H7 (cell line): ENCODE measurements around the gene IL5. TPM values are rescaled to one million over a fixed set of nuclear protein-coding genes. Genes with fewer than 3 reads are reported as not detected.

Experiments
- DNase-seq: peaks from one replicate; pipeline ENCODE4 v3.0.0; 2012
- H3K27me3 ChIP-seq: 2 replicates; pipeline ENCODE4 v1.6.0; 2011; ENCODE audit warnings: mild to moderate bottlenecking, low read length; ENCODE audit not compliant: control insufficient read depth, insufficient read depth
- H3K36me3 ChIP-seq: replicated peaks from 2 replicates; pipeline ENCODE4 v1.5.1; 2011; ENCODE audit warnings: low read length; ENCODE audit not compliant: control insufficient read depth, insufficient read depth
- H3K4me3 ChIP-seq: 2 replicates; pipeline ENCODE4 v1.5.1; 2011; ENCODE audit warnings: low read depth, mild to moderate bottlenecking, control low read depth, low read length, moderate library complexity; ENCODE audit not compliant: insufficient read depth
- total RNA-seq: library from RNA; depleted of rRNA; stranded (reverse); fragments of >200 nt; shearing (Covaris generic); gene quantifications from 2 replicates; pipeline ENCODE4 v1.2.3, GENCODE V29; 2014; rRNA removed

IL5 gene
- total RNA-seq, 1 experiment from 2014 or later, result not detected

- Histone ChIP-seq H3K4me3 (peak overlapping the region; percentile 88), H3K36me3 (no peaks in the 10 kb centered on the region), H3K27me3 (peaks cover 3% of the 10 kb centered on the region; the same call in 1 of the 2 replicates)
- DNase-seq, result peak; percentile 44
Measured at GRCh38 chr5:132497488-132497997, 45.8 kb downstream of the IL5 start.

GRCh38 chr5:132496631-132497487 lies 46.5 kb downstream of the IL5 start:
- no peaks in the 10 kb centered on the region for H3K36me3 ChIP-seq
- peaks cover 5% of the 10 kb centered on the region for H3K27me3 ChIP-seq
- peak; percentile 96 for DNase-seq
- peak overlapping the region; percentile 88 for H3K4me3 ChIP-seq

GRCh38 chr5:132496191-132496630 lies 47.1 kb downstream of the IL5 start:
- DNase-seq, result peak; percentile 96
- Histone ChIP-seq H3K4me3 (peak overlapping the region; percentile 88), H3K27me3 (peaks cover 10% of the 10 kb centered on the region), H3K36me3 (no peaks in the 10 kb centered on the region)

- H3K27me3 ChIP-seq, result peaks cover 10% of the 10 kb centered on the region
- H3K4me3 ChIP-seq, result peak overlapping the region; percentile 88
- DNase-seq, result peak; percentile 90
- H3K36me3 ChIP-seq, result no peaks in the 10 kb centered on the region
Measured at GRCh38 chr5:132495667-132496190, 47.6 kb downstream of the IL5 start.

- H3K27me3 ChIP-seq, result peaks cover 17% of the 10 kb centered on the region
- no peaks in the 10 kb centered on the region for H3K36me3 ChIP-seq
- no peak for DNase-seq
- H3K4me3 ChIP-seq, result no peak overlapping the region
Measured at GRCh38 chr5:132493821-132494220, 49.5 kb downstream of the IL5 start.

GRCh38 chr5:132493241-132493640 lies 50.1 kb downstream of the IL5 start:
- Histone ChIP-seq H3K4me3 (no peak overlapping the region), H3K27me3 (peaks cover 17% of the 10 kb centered on the region), H3K36me3 (no peaks in the 10 kb centered on the region)
- DNase-seq, result peak; percentile 2

GRCh38 chr5:132492386-132493125 lies 50.8 kb downstream of the IL5 start:
- H3K36me3 ChIP-seq, result no peaks in the 10 kb centered on the region
- H3K4me3 ChIP-seq, result no peak overlapping the region
- peaks cover 17% of the 10 kb centered on the region for H3K27me3 ChIP-seq
- peak; percentile 5 for DNase-seq

Other genes with a start within 250 kb of the IL5 start
- gene SLC22A4, start 249.1 kb downstream of the IL5 start, total RNA-seq, result 0.17 and 0.81 TPM in 2 replicates
- 0.76 and 1.6 TPM in 2 replicates for gene SLC22A5, start 173.8 kb downstream of the IL5 start, total RNA-seq
- gene IRF1, start 52.7 kb downstream of the IL5 start, total RNA-seq, result 4.5 and 6.5 TPM in 2 replicates
- 11.4 and 19.5 TPM in 2 replicates for gene RAD50, start 13.5 kb upstream of the IL5 start, total RNA-seq
- not detected in 2 replicates for gene IL13, start 114.7 kb upstream of the IL5 start, total RNA-seq
- gene IL4, start 130.5 kb upstream of the IL5 start, total RNA-seq, result not detected in 2 replicates
- 2.7 and 3.2 TPM in 2 replicates for gene KIF3A, start 194.0 kb upstream of the IL5 start, total RNA-seq
- 0.07 and 0.18 TPM in 2 replicates for gene CCNI2, start 203.9 kb upstream of the IL5 start, total RNA-seq
- gene SEPTIN8, start 233.7 kb upstream of the IL5 start, total RNA-seq, result 10.5 and 12.4 TPM in 2 replicates